Muscle of leg (tissue), 11 donors: ENCODE data around the gene COL4A1. TPM values are rescaled to one million over a fixed set of nuclear protein-coding genes. Genes with fewer than 3 reads are reported as not detected.

Experiments
- DNase-seq: peaks from one replicate; pipeline ENCODE4 v3.0.0; 2013
- H3K27ac ChIP-seq: one replicate; pipeline ENCODE4 v1.5.1; 2013; ENCODE audit warnings: mild to moderate bottlenecking, low read length, control low read depth
- H3K27me3 ChIP-seq: one replicate; pipeline ENCODE4 v1.6.1; 2013; ENCODE audit warnings: low read length; ENCODE audit not compliant: control insufficient read depth, insufficient read depth
- H3K36me3 ChIP-seq: one replicate; pipeline ENCODE4 v1.6.1; 2013; ENCODE audit warnings: low read length; ENCODE audit not compliant: control insufficient read depth, insufficient read depth
- H3K4me1 ChIP-seq: one replicate; pipeline ENCODE4 v1.6.1; 2013; ENCODE audit warnings: low read length; ENCODE audit not compliant: control insufficient read depth, insufficient read depth
- H3K4me3 ChIP-seq: one replicate; pipeline ENCODE4 v1.5.1; 2013; ENCODE audit warnings: low read length, control low read depth
- H3K9me3 ChIP-seq: replicated peaks from 2 replicates; pipeline ENCODE4 v1.6.1; 2013; ENCODE audit warnings: low read depth, low read length; ENCODE audit not compliant: control insufficient read depth
- WGBS: methylation state at CpG from one replicate; pipeline ENCODE4 v1.1.5; 2013; ENCODE audit warnings: missing lambda C conversion rate; ENCODE audit not compliant: insufficient coverage; 5-methylcytosine and 5-hydroxymethylcytosine counted together
- polyA plus RNA-seq, 8 donors: library from polyadenylated mRNA; unstranded; fragments of 120-200 nt; gene quantifications; one replicate each; pipeline versions ENCODE4 v1.2.1 to v1.2.3, GENCODE V29; 2013; ENCODE audit warnings: inconsistent platforms in 1 of 8, low replicate concordance in 1 of 8; ENCODE audit not compliant: insufficient read length in 8 of 8, insufficient read depth in 1 of 8
- total RNA-seq: library from RNA; stranded (reverse); fragments of 120-200 nt; gene quantifications from one replicate; pipeline ENCODE4 v1.2.4, GENCODE V29; 2013

The COL4A1 gene
- total and polyA plus RNA-seq, 9 donors, result 583 to 861 (median 730) TPM

DNA sequence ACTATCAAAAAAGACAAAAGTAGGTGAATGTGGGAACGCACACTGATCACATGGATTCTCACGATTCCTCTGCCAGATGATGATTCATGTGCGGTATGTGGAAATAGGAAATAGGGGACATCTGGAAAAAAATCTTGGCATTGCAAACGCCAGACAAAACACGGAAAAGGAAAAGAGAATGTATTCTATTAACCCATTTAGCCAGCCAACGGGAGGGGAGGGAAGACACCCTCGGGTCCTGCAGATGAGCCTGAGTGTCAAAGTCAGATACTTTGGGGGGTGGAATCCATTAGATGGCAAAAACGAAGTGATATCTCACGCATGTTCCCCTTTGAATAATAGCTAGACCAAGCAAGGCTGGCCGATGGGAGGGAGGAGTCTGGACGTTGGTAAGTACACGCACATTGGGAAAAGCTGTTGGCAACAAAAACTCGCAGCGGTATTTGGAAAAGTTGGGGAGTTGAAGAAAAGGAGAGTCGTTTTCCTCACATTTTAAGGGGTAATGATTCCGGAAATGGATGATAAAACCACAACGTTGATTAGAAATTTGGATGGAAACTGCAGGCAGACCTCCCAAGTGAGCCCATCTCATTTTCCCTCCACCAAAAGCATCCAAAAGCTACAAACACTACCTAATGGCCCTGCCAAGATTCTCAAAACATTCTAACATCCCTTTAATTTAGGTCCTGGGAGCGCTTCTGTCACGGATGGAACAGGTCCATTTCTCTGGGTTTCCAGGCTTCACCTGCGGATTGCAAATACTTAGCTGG lies 73.6 kb downstream of the COL4A1 start:
- peaks cover 73% of the 10 kb centered on the region for H3K4me1 ChIP-seq
- no peaks in the 10 kb centered on the region for H3K9me3 ChIP-seq
- no peak overlapping the region for H3K4me3 ChIP-seq
- peaks cover 14% of the 10 kb centered on the region for H3K36me3 ChIP-seq
- peak; percentile 98 for DNase-seq
- H3K27me3 ChIP-seq, result no peaks in the 10 kb centered on the region
- 21% methylated on average over 8 of the region's 20 CpGs for WGBS
- peak overlapping the region; percentile 95 for H3K27ac ChIP-seq

DNA sequence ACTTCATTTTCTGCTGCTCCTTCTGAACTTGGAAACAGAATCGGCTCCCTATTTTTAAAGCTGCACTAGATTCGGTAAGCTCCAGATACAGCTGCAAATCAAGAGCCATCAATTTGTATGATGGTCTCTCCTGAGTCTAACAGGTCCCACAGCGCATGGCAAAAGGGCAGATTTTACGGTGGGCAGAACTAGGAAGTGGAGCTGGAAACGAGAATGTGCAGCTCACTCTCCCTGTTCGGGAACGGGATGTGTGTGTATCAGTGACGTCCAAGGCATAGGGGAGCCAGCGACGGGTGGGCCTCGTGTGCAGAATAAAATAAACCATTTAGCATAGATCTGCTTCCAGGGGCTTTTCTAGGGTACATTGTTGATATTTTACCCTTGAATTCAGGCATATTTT lies 74.2 kb downstream of the COL4A1 start:
- peak; percentile 88 for DNase-seq
- WGBS, result 21% methylated on average over 8 of the region's 11 CpGs
- H3K4me3 ChIP-seq, result peak overlapping the region; percentile 9
- no peaks in the 10 kb centered on the region for H3K27me3 ChIP-seq
- H3K36me3 ChIP-seq, result peaks cover 12% of the 10 kb centered on the region
- peak overlapping the region; percentile 95 for H3K27ac ChIP-seq
- peaks cover 72% of the 10 kb centered on the region for H3K4me1 ChIP-seq
- no peaks in the 10 kb centered on the region for H3K9me3 ChIP-seq

DNA sequence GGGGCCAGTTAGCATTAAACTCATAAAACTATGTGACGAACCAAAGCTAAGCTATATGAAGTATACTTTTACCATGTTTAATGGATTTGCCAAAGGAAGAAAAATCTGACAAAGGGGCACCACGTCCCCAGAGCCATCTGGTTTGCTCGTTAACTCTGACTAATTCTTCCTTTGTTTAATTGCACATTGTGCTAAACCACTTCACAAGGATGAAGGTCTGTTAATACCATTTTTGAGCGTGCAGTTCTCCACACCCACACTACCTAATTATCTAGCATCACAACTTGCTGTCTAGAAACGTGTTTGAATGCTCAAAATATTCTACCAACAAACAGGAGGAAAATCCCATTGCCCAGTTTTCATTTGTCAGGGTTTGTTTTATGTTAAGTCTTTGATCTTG lies 74.8 kb downstream of the COL4A1 start:
- no peaks in the 10 kb centered on the region for H3K27me3 ChIP-seq
- H3K4me3 ChIP-seq, result no peak overlapping the region
- WGBS, result no CpG with 5 or more reads among the region's 5 CpGs
- peaks cover 8% of the 10 kb centered on the region for H3K36me3 ChIP-seq
- H3K27ac ChIP-seq, result peak overlapping the region; percentile 95
- peaks cover 71% of the 10 kb centered on the region for H3K4me1 ChIP-seq
- DNase-seq, result no peak
- H3K9me3 ChIP-seq, result no peaks in the 10 kb centered on the region

DNA sequence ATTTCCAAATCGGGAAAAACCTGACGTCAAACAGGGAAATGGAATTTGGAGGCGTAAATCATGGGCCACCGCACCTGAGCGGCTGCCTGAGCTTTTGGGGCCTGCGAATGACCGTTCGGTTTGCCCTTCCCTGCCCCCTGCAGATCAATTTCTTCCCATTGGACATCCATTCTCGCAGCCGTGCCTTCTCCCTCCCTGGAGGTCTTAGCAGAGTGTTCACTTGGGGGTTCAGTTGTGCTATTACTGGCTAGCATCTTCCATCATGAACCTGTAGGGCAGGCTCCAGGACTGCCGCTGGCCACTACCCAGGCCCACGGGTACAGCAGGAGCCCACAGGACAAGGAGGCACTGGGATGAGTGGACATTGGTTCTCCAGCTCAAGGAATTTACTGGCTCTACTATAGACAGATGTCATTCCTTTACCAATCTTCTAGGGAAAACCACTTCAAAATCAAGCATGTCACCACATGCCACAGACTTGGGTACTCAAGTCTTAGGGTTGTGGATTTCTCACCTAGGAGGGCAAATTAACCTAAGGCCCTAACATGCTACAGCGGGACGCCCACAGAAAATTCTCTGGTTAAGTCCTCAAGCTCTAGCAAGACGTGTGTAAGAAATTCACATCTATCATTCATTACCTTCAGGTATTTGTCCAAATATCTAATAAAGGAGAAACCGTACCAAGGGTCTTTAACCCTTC lies 75.5 kb downstream of the COL4A1 start:
- Histone ChIP-seq H3K4me3 (no peak overlapping the region), H3K36me3 (peaks cover 5% of the 10 kb centered on the region), H3K27me3 (no peaks in the 10 kb centered on the region), H3K27ac (peak overlapping the region; percentile 95), H3K9me3 (no peaks in the 10 kb centered on the region), H3K4me1 (peaks cover 65% of the 10 kb centered on the region)
- 89% methylated on average over 5 of the region's 16 CpGs for WGBS
- no peak for DNase-seq

- no peaks in the 10 kb centered on the region for H3K27me3 ChIP-seq
- no peaks in the 10 kb centered on the region for H3K9me3 ChIP-seq
- peaks cover 62% of the 10 kb centered on the region for H3K4me1 ChIP-seq
- WGBS, result 83% methylated on average over 15 of the region's 18 CpGs
- no peak overlapping the region for H3K4me3 ChIP-seq
- no peak for DNase-seq
- peak overlapping the region; percentile 95 for H3K27ac ChIP-seq
- H3K36me3 ChIP-seq, result peaks cover 3% of the 10 kb centered on the region
Measured at GRCh38 chr13:110230661-110231347, 76.2 kb downstream of the COL4A1 start.

GRCh38 chr13:110229905-110230563 lies 76.9 kb downstream of the COL4A1 start:
- Histone ChIP-seq H3K4me1 (peaks cover 65% of the 10 kb centered on the region), H3K27me3 (no peaks in the 10 kb centered on the region), H3K27ac (peak overlapping the region; percentile 72), H3K4me3 (no peak overlapping the region), H3K36me3 (peaks cover 3% of the 10 kb centered on the region), H3K9me3 (no peaks in the 10 kb centered on the region)
- 82% methylated on average over 13 of the region's 16 CpGs for WGBS
- no peak for DNase-seq

DNA sequence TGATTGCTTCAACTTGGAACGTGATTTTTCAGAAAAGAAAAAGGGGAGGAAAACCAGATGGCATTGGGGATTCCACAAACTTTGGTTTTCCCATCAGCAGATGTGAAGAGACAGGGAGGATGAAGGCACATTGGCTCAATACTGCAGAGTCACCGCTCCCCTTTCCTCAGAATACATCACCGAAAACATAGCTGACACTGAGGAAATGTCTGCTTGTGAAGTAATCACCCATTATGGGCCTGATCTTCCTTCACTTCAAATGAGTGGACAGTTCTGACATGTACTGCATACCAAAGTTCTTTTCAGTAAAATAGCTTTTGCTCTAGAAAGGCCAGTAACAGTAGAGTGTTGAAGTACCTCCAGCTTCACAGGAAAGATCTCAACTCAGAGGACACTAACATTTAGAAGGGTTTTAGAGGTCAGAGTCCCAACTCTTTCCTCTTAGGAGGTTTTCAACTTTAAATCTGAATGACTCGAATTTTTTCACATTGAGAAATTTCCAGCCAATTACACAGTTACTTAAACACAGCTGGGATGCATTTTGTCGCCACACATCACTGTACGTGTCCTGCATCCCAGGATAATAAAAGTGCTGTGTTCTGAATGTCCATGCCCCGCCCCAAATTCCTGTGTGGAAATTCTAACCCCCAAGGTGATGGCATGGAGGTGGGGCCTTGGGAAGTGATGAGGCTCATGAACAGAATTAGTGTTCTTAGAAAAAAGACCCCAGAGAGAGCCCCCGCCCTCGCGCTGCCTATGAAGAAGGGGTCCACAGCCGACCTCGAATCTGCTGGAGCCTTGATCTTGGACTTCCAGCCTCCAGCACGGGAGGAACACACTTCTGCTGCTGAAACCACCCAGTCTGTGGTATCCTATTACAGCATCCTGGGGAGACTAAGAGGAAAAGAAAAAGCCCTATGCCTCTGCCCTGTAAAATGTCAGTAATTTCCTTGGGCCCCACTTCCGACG lies 77.7 kb downstream of the COL4A1 start:
- H3K9me3 ChIP-seq, result no peaks in the 10 kb centered on the region
- peak; percentile 65 for DNase-seq
- H3K4me1 ChIP-seq, result peaks cover 62% of the 10 kb centered on the region
- 43% methylated on average over 7 of the region's 15 CpGs for WGBS
- H3K36me3 ChIP-seq, result peaks cover 3% of the 10 kb centered on the region
- peak overlapping the region; percentile 72 for H3K27ac ChIP-seq
- no peaks in the 10 kb centered on the region for H3K27me3 ChIP-seq
- no peak overlapping the region for H3K4me3 ChIP-seq

- Histone ChIP-seq H3K27ac (peak overlapping the region; percentile 63), H3K4me1 (peaks cover 52% of the 10 kb centered on the region), H3K27me3 (no peaks in the 10 kb centered on the region), H3K36me3 (peaks cover 3% of the 10 kb centered on the region), H3K9me3 (no peaks in the 10 kb centered on the region), H3K4me3 (no peak overlapping the region)
- WGBS, result 88% methylated on average over 17 of the region's 28 CpGs
- DNase-seq, result no peak
Measured at GRCh38 chr13:110227864-110228643, 78.9 kb downstream of the COL4A1 start.

- peaks cover 46% of the 10 kb centered on the region for H3K4me1 ChIP-seq
- H3K27me3 ChIP-seq, result no peaks in the 10 kb centered on the region
- no peak overlapping the region for H3K27ac ChIP-seq
- no peak overlapping the region for H3K4me3 ChIP-seq
- 76% methylated on average over 2 of the region's 3 CpGs for WGBS
- peaks cover 3% of the 10 kb centered on the region for H3K36me3 ChIP-seq
- H3K9me3 ChIP-seq, result no peaks in the 10 kb centered on the region
- no peak for DNase-seq
Measured at GRCh38 chr13:110227416-110227815, 79.5 kb downstream of the COL4A1 start.
